ENCODE results near the gene CHIC2.

Gene CHIC2

GRCh38 chr4:54094451-54094850 is 30.0 kb upstream of the CHIC2 start:
- intact Hi-C loops (cut with DNase I) = loop anchor here (10.0 kb wide), 1 partner anchor 130 kb away; the partner anchor contains the start of gene PDGFRA
- no peak for DNase-seq

- DNase-seq = no peak
- intact Hi-C loops (cut with DNase I) = loop anchor here (10.0 kb wide), 1 partner anchor 131 kb away; the partner anchor contains the start of gene PDGFRA
These were observed 29.2 kb upstream of the CHIC2 start for GRCh38 chr4:54093324-54094240.

GRCh38 chr4:54092405-54093323 is 28.3 kb upstream of the CHIC2 start:
- intact Hi-C loops (cut with DNase I) = loop anchor here (10.0 kb wide), 1 partner anchor 132 kb away; the partner anchor contains the start of gene PDGFRA
- DNase-seq = no peak

DNA sequence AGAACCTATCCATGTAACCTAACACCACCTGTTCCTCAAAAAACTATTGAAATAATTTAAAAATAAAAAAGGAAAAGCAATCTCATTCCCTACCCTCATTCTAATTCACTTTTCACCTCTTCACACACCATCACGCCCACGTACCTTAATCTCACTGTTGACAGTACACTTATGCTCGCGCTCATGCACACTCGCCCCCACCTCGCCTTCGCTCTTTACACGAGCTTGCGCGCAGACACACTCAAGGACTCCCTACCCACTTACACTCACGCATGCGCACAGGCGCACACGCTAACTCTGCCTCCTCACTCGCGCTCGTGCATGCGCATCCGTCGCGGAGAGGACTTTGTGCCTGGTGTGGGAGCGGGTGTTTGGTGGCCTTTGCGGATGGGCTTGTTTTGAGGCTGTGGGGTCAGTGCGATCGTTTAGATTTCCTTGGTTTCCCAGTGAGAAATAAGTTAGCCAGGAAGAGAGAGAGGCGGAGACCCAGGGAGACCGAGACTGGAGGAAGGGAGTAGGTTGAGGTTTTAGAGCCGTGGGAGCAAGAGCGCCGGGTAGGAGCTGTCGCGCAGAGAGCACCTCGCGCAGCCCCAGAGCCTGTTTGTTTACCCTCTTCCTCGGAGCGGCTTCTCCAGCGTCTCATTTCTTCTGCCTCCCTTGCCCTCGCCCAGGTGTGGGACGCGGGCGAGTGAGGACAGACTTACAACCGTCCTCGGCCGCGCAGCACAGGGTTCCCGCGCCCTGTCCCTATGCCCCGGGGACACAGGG is 27.4 kb upstream of the CHIC2 start:
- DNase-seq = peak; percentile 52 to 96 (median 81)
- intact Hi-C loops (cut with DNase I) = loop anchor here (10.0 kb wide), 1 partner anchor 133 kb away; the partner anchor contains the start of gene PDGFRA

DNA sequence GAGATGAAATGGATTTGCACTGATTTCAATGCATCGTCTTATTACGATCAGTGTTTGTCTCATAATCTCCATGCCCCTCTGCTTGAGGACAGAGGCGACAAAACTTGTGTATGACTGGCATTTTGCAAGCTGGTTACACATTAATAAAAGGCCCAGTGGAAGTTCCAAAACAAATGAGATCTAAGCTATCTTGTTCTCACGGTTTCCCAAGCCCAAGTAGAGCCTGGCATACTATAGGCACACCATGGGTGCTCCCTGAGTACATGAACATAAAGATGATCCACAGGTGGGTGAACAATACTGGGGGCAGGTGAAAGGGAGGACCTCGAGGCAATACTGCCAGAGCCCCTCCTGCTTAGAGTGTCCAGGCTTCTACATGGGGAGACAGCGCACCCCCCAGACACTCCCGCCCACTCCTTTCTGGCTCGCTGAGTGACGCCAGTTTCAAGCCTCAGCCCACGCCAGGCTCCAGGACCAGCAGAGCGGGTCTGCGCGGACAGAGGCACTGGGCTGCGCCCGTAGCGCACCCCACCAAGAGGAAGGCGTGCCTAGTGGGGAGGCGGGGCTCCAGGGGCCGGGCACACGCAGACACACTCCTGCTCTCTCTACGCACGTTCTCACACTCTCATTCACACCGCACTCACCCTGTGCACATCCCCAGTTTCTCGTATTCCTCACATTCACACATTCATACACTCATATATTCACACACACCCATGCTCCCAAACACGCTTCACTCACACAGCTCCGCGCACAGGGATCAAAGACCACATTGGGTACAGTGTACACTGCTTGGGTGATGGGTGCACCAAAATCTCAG is 26.6 kb upstream of the CHIC2 start:
- DNase-seq = peak in 3 of 10 donors; percentile 76 to 89 (median 86)
- intact Hi-C loops (cut with DNase I) = loop anchor here (10.0 kb wide), 1 partner anchor 134 kb away; the partner anchor contains the start of gene PDGFRA

- no peak for DNase-seq
- intact Hi-C loops (cut with DNase I) = loop anchor here (10.0 kb wide), 1 partner anchor 134 kb away; the partner anchor contains the start of gene PDGFRA
These were observed 26.0 kb upstream of the CHIC2 start for GRCh38 chr4:54090404-54090803.

GRCh38 chr4:54089875-54090274 is 25.5 kb upstream of the CHIC2 start:
- DNase-seq = no peak
- intact Hi-C loops (cut with DNase I) = loop anchor here (10.0 kb wide), 1 partner anchor 135 kb away; the partner anchor contains the start of gene PDGFRA

DNA sequence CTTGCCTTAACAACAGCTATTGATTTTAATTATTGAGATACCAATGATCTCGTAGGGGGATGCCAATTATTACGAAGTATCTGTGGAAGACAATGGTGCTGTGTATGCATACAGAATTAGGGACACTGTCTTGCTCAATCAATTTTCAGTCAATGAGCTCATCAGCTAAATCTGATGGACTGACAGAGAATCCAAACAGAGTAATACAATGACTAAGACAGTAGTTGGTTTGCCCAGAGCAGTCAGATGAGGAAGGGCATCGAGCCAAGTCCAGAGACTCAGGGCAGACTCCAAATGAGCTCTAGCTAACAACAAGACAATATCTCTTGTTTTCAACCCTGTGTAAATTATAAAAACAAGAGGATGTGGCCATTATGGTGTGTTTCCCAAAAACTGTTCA is 20.9 kb upstream of the CHIC2 start:
- peak in 7 of 10 donors; percentile 43 to 94 (median 67) for DNase-seq
- intact Hi-C loops (cut with DNase I) = no loop called here

DNA sequence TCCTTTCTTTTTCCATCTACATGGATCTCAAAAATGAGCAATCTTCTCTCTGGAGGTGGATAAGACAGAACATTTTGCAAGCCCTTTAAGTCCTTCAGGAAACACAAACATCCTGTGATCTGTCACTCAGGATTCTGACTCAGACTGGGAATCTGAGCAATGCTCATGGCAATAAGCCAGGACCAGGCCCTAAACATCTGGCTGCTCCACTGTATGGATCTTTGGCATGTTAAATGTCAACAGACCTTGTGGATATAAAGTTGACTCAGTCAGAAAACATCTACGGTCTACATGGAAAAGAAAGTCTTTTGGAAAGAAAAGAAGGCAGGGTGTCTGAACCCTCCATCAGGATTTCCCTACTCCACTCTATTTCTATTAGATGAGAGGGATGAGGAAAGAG is 17.8 kb upstream of the CHIC2 start:
- intact Hi-C loops (cut with DNase I) = no loop called here
- DNase-seq = no peak

DNA sequence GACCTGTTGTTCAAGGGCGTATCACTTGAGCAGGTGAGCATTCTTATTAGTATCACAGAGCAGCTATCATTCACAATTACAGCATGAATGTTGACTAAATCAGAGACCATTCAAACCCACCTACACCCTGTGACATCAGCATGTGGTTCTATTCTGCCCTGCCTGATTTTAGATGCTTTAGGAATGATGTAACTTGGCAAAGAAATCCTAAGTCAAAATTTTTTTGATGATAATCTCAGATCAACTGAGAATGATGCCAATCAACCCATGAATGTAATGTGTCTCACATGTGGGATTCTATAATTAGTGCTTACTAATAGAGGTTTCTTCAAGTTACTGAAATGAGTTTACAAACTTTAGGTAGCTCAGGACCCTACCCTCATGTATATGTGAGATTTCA is 13.4 kb upstream of the CHIC2 start:
- no peak for DNase-seq
- intact Hi-C loops (cut with DNase I) = no loop called here

DNA sequence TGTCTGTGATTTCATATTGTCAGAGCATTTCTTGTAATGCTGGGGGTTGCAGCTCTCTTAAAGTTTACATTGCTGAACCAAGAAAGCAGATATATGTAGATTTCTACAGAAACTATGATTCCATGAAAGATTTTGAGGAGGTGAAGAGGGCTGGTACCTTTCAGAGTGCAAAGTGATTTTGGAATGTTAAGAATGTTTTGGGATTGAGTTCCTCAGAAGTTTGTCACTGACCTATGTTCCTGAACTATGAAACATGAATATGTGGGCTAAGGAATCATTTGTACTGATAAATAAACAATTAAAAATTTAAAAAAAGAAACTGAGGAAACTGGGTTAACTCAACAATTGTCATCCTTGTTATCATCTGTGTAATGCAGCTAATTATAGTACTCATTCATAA is 12.3 kb upstream of the CHIC2 start:
- intact Hi-C loops (cut with DNase I) = no loop called here
- no peak for DNase-seq

DNA sequence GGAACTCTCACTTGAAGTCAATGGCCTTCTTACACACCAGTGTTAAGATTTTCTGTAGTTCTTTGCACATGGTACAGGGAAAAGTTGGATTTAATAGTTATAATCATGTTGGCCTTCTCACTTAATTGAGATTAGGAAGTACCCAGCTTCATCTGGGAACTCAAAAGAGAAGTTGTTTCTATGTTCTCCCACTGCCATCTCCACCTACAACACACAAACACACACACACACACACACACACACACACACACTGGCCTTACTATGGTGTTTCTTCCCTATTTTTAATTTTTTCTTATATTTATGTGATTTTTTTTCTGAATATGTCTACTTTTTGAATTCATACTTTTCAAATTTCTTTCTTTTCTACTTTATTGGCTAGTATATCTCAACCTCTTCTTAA is 10.0 kb upstream of the CHIC2 start:
- intact Hi-C loops (cut with DNase I) = no loop called here
- no peak for DNase-seq

DNA sequence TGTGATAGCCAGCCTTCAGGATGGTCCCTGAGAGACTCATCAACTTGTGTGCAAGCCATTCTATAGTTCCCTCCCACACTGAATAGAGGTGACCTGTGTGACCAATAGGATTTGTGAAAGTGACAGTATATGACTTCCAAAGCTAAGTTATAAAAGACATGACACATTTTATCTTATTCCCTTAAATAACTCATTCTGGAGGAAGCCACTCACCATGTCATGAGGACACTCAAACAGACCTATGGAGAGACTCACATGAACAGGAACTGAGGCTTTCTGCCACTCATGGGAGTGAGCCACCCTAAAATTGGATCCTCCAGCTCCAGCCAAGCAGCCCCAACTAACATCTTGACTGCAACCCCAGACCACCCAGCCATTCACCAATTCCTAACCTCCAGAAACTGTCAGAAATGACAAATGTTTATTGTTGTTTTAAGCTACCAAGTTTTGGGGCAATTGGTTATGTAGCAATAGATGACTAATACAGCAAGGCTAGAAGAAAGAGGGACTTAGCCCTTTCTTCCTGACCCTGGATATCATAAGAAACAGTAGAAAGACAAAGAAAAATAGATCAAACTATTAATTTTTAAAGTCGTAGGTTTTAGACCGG is 9.0 kb upstream of the CHIC2 start:
- intact Hi-C loops (cut with DNase I) = no loop called here

DNA sequence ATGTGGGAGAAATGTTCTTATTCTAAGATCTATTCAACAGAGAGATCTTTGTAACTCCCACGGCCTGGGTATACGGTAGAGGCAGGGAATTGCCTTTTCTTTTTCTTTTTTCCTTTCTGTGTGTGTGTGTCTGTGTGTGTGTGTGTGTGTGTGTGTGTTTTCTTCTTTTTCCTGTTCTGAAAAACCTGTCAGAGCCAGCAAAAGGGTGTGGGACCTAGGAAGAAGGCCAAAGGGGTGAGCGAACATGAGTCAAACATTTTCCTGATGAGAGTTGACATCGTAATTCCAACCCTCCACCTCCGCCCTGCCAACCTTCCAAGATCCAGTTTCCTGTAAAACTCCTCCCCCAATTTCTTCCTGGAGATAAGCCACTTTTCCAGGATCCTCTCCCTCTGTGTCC is 2.8 kb upstream of the CHIC2 start:
- intact Hi-C loops (cut with DNase I) = no loop called here
- no peak for DNase-seq

More for the DNA sequence above, 9.0 kb upstream of the CHIC2 start:
- no peak for DNase-seq

DNA sequence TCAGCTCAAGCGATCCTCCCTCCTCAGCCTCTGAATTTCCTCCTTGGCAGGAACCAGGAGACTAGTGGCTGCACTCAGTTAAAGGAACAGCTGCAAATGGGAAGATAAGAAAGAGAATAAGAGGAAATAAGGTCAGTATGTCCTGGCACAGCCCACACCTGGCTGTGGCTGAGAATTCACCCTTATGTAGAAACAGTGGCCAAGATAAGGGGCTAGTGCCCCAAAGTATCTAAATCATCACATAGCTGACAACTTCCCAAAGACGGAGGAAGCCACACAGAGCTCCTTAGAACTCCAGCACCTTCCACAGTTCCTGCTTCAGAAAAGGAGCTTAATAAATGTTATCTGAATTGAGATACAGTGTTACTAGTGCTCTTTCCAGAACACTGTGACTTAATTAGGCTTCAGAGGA is 2.3 kb upstream of the CHIC2 start:
- intact Hi-C loops (cut with DNase I) = no loop called here
- no peak for DNase-seq

DNA sequence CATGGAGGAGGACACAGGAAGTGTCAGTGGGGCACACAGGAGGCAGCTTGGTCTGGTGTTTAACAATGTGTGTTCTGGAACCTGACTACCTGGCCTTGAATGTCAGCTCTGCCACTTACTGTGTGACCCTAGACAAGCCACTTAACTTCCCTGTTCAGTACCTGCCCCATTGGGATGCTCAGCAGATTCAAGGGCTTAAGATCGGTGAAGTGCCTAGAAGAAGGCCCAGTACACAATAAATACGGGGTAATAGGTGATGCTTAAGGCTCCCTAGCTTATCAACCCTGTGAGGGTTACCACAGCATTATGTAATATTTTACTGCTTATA is 1.6 kb upstream of the CHIC2 start:
- no peak for DNase-seq
- intact Hi-C loops (cut with DNase I) = no loop called here

GRCh38 chr4:54065282-54066087 is 1.1 kb upstream of the CHIC2 start:
- DNase-seq = no peak
- intact Hi-C loops (cut with DNase I) = no loop called here

DNA sequence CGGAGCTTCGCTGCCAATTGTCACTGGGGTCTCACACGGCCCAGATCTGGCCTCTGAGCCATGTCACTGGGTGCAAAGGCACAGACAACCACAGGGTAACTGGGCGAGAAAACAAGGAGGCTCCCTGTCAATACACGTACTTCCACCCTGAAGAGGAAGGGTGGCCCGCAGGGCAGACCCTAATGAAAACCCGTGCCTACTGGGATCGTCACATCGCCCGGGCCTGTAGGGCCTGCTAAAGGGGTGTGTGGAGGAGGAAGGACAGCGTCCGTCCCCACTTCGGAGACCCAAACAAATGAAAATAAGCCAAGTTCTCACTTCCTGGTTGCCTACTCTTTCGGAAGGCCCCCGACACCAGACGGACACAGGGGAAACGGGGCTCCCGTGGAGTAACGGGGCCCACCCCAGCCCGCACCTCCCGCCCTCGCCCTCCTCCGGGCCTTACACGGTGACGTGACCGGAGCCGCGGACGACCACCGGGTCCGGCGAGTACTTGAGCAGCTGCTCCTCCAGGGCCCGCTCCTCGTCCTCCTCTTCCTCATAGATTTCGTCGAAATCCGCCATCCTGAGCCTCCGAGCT is 578 bp downstream of the CHIC2 start:
- DNase-seq = peak; percentile 8 to 87 (median 26)
- intact Hi-C loops (cut with DNase I) = no loop called here
